ENCODE measurements around the gene CDH18.

CDH18 gene

GRCh38 chr5:19751326-19751725, 236.7 kb downstream of the CDH18 start:
- Histone ChIP-seq H3K79me2 (ENCODE audit: insufficient read depth, low read depth) (no peaks in the 10 kb centered on the region), H4K20me1 (ENCODE audit: insufficient read depth) (no peaks in the 10 kb centered on the region), H2AFZ (ENCODE audit: low read depth) (no peak overlapping the region), H3K27me3 (ENCODE audit: insufficient read depth, low read depth) (no peaks in the 10 kb centered on the region), H3K4me2 (no peak overlapping the region), H3K36me3 (ENCODE audit: insufficient read depth) (no peaks in the 10 kb centered on the region), H3K4me3 (IDR thresholded peaks at IDR 0.05; ENCODE audit: insufficient read depth, low read depth, low read length) (no peak overlapping the region), H3K27ac (no peak overlapping the region), H3K9ac (no peak overlapping the region), H3K4me1 (ENCODE audit: low read depth, poor library complexity, severe bottlenecking) (no peaks in the 10 kb centered on the region)
- TF ChIP-seq, protein P1, sequence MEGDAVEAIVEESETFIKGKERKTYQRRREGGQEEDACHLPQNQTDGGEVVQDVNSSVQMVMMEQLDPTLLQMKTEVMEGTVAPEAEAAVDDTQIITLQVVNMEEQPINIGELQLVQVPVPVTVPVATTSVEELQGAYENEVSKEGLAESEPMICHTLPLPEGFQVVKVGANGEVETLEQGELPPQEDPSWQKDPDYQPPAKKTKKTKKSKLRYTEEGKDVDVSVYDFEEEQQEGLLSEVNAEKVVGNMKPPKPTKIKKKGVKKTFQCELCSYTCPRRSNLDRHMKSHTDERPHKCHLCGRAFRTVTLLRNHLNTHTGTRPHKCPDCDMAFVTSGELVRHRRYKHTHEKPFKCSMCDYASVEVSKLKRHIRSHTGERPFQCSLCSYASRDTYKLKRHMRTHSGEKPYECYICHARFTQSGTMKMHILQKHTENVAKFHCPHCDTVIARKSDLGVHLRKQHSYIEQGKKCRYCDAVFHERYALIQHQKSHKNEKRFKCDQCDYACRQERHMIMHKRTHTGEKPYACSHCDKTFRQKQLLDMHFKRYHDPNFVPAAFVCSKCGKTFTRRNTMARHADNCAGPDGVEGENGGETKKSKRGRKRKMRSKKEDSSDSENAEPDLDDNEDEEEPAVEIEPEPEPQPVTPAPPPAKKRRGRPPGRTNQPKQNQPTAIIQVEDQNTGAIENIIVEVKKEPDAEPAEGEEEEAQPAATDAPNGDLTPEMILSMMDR (conservative IDR thresholded peaks at IDR 0.05; ENCODE audit: low read depth, low read length): no peak

DNA sequence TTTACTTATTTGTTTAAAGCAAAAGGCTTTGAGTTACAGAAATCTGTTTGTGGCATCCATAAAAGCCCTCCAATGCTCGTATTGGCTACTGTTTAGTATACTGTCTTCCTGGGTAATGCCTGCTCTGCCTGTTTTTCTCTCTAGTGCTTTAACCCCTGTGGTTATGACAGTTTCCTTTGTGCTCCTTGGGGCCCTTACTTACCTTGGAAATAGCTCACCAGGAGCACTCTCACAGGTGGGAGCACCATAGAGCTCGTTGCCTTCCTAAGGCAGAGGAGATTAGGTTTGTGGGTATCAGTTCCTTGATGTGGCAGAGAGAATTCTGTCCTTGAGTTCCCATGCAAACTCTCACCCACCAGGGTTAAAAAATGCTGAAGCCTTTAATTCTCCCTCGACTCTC, 242.8 kb downstream of the CDH18 start:
- H3K4me2 ChIP-seq: no peak overlapping the region
- no peak overlapping the region for H3K9ac ChIP-seq
- no peaks in the 10 kb centered on the region for H3K79me2 ChIP-seq (ENCODE audit: insufficient read depth, low read depth)
- H3K4me1 ChIP-seq (ENCODE audit: low read depth, poor library complexity, severe bottlenecking): no peaks in the 10 kb centered on the region
- no peaks in the 10 kb centered on the region for H3K36me3 ChIP-seq (ENCODE audit: insufficient read depth)
- no peak overlapping the region for H3K4me3 ChIP-seq (IDR thresholded peaks at IDR 0.05; ENCODE audit: insufficient read depth, low read depth, low read length)
- no peaks in the 10 kb centered on the region for H3K27me3 ChIP-seq (ENCODE audit: insufficient read depth, low read depth)
- no peak overlapping the region for H3K27ac ChIP-seq
- no peak overlapping the region for H2AFZ ChIP-seq (ENCODE audit: low read depth)
- no peaks in the 10 kb centered on the region for H4K20me1 ChIP-seq (ENCODE audit: insufficient read depth)
- TF ChIP-seq, protein P1 (conservative IDR thresholded peaks at IDR 0.05; ENCODE audit: low read depth, low read length): no peak

- H3K9ac ChIP-seq: no peak overlapping the region
- no peaks in the 10 kb centered on the region for H3K36me3 ChIP-seq (ENCODE audit: insufficient read depth)
- no peaks in the 10 kb centered on the region for H4K20me1 ChIP-seq (ENCODE audit: insufficient read depth)
- H3K27me3 ChIP-seq (ENCODE audit: insufficient read depth, low read depth): no peaks in the 10 kb centered on the region
- TF ChIP-seq, protein P1 (conservative IDR thresholded peaks at IDR 0.05; ENCODE audit: low read depth, low read length): no peak
- H3K4me1 ChIP-seq (ENCODE audit: low read depth, poor library complexity, severe bottlenecking): no peaks in the 10 kb centered on the region
- no peak overlapping the region for H3K27ac ChIP-seq
- H3K4me2 ChIP-seq: no peak overlapping the region
- no peak overlapping the region for H3K4me3 ChIP-seq (IDR thresholded peaks at IDR 0.05; ENCODE audit: insufficient read depth, low read depth, low read length)
- H3K79me2 ChIP-seq (ENCODE audit: insufficient read depth, low read depth): no peaks in the 10 kb centered on the region
- no peak overlapping the region for H2AFZ ChIP-seq (ENCODE audit: low read depth)
These were observed 248.3 kb downstream of the CDH18 start for GRCh38 chr5:19739671-19740070.

DNA sequence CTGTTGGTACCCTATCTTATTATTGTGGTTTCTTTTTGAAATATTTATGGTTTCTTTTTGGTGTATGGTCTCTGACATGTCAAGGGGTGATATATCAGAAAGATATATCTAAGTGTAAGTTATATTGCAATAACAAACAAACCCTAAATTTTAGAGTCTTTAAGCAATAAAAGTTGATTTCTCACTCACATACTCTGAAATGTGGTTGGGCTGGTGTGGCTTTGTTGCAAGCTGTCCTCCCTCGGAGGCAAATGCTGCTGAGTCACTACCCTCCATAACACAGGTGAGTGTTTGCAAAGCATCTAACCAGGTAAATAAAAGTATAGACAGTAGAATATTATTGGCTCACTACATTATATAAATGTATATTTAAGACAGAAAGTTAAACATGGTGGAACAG, 253.2 kb downstream of the CDH18 start:
- H3K27me3 ChIP-seq (ENCODE audit: insufficient read depth, low read depth): no peaks in the 10 kb centered on the region
- H3K9ac ChIP-seq: no peak overlapping the region
- no peak overlapping the region for H3K27ac ChIP-seq
- H4K20me1 ChIP-seq (ENCODE audit: insufficient read depth): no peaks in the 10 kb centered on the region
- H3K36me3 ChIP-seq (ENCODE audit: insufficient read depth): no peaks in the 10 kb centered on the region
- H3K4me1 ChIP-seq (ENCODE audit: low read depth, poor library complexity, severe bottlenecking): no peaks in the 10 kb centered on the region
- no peak overlapping the region for H3K4me3 ChIP-seq (IDR thresholded peaks at IDR 0.05; ENCODE audit: insufficient read depth, low read depth, low read length)
- H3K79me2 ChIP-seq (ENCODE audit: insufficient read depth, low read depth): no peaks in the 10 kb centered on the region
- H3K4me2 ChIP-seq: no peak overlapping the region
- TF ChIP-seq, protein P1 (conservative IDR thresholded peaks at IDR 0.05; ENCODE audit: low read depth, low read length): no peak
- no peak overlapping the region for H2AFZ ChIP-seq (ENCODE audit: low read depth)
